Measurements from ENCODE around the gene ZFAND5. TPM values are rescaled to one million over a fixed set of nuclear protein-coding genes. Genes with fewer than 3 reads are reported as not detected.

The ZFAND5 gene
- total RNA-seq, 1 donor from 2014 or later: 157 TPM

GRCh38 chr9:72349911-72350310 is 15.1 kb downstream of the ZFAND5 start:
- Mint-ChIP-seq H3K4me3 (ENCODE audit: unreplicated experiment) (no peak overlapping the region), H3K4me1 (ENCODE audit: low read depth) (peaks cover 7% of the 10 kb centered on the region), H3K9me3 (ENCODE audit: low read depth) (no peaks in the 10 kb centered on the region), H3K27me3 (ENCODE audit: low read depth) (no peaks in the 10 kb centered on the region), H3K36me3 (ENCODE audit: low read depth) (peaks cover 20% of the 10 kb centered on the region), H3K27ac (ENCODE audit: unreplicated experiment) (no peak overlapping the region)
- DNase-seq (ENCODE audit: low spot score): no peak
- TF ChIP-seq CTCF (IDR thresholded peaks at IDR 0.05): no peak

- peaks cover 7% of the 10 kb centered on the region for H3K4me1 Mint-ChIP-seq (ENCODE audit: low read depth)
- H3K9me3 Mint-ChIP-seq (ENCODE audit: low read depth): no peaks in the 10 kb centered on the region
- no peaks in the 10 kb centered on the region for H3K27me3 Mint-ChIP-seq (ENCODE audit: low read depth)
- no peak for DNase-seq (ENCODE audit: low spot score)
- peaks cover 14% of the 10 kb centered on the region for H3K36me3 Mint-ChIP-seq (ENCODE audit: low read depth)
- no peak overlapping the region for H3K4me3 Mint-ChIP-seq (ENCODE audit: unreplicated experiment)
- H3K27ac Mint-ChIP-seq (ENCODE audit: unreplicated experiment): no peak overlapping the region
- TF ChIP-seq CTCF (IDR thresholded peaks at IDR 0.05): no peak
Observed at GRCh38 chr9:72349240-72349639, 15.8 kb downstream of the ZFAND5 start.

GRCh38 chr9:72346333-72346732 is 18.7 kb downstream of the ZFAND5 start:
- H3K36me3 Mint-ChIP-seq (ENCODE audit: low read depth): no peaks in the 10 kb centered on the region
- no peaks in the 10 kb centered on the region for H3K4me1 Mint-ChIP-seq (ENCODE audit: low read depth)
- DNase-seq (ENCODE audit: low spot score): no peak
- no peaks in the 10 kb centered on the region for H3K27me3 Mint-ChIP-seq (ENCODE audit: low read depth)
- H3K27ac Mint-ChIP-seq (ENCODE audit: unreplicated experiment): no peak overlapping the region
- no peak overlapping the region for H3K4me3 Mint-ChIP-seq (ENCODE audit: unreplicated experiment)
- TF ChIP-seq CTCF (IDR thresholded peaks at IDR 0.05): no peak
- no peaks in the 10 kb centered on the region for H3K9me3 Mint-ChIP-seq (ENCODE audit: low read depth)

- TF ChIP-seq CTCF (IDR thresholded peaks at IDR 0.05): no peak
- Mint-ChIP-seq H3K9me3 (ENCODE audit: low read depth) (no peaks in the 10 kb centered on the region), H3K27ac (ENCODE audit: unreplicated experiment) (no peak overlapping the region), H3K4me1 (ENCODE audit: low read depth) (no peaks in the 10 kb centered on the region), H3K4me3 (ENCODE audit: unreplicated experiment) (no peak overlapping the region), H3K36me3 (ENCODE audit: low read depth) (no peaks in the 10 kb centered on the region), H3K27me3 (ENCODE audit: low read depth) (no peaks in the 10 kb centered on the region)
- DNase-seq (ENCODE audit: low spot score): no peak
Observed at GRCh38 chr9:72338631-72339030, 26.4 kb downstream of the ZFAND5 start.

- no peak for DNase-seq (ENCODE audit: low spot score)
- no peak for TF ChIP-seq CTCF (IDR thresholded peaks at IDR 0.05)
- Mint-ChIP-seq H3K4me3 (ENCODE audit: unreplicated experiment) (no peak overlapping the region), H3K9me3 (ENCODE audit: low read depth) (no peaks in the 10 kb centered on the region), H3K27ac (ENCODE audit: unreplicated experiment) (no peak overlapping the region), H3K36me3 (ENCODE audit: low read depth) (no peaks in the 10 kb centered on the region), H3K27me3 (ENCODE audit: low read depth) (peaks cover 5% of the 10 kb centered on the region), H3K4me1 (ENCODE audit: low read depth) (no peaks in the 10 kb centered on the region)
Observed at GRCh38 chr9:72337286-72337685, 27.7 kb downstream of the ZFAND5 start.
